ENCODE results near the gene ACTN1.

- no peak for TF ChIP-seq GATA2 (IDR thresholded peaks at IDR 0.05; ENCODE audit: low read depth, low read length)
- TF ChIP-seq GATA3 (IDR thresholded peaks at IDR 0.05; ENCODE audit: low read depth, low read length) = no peak
Observed at GRCh38 chr14:68918612-68919011, 60.5 kb downstream of the ACTN1 start.

Data from SH-SY5Y (cell line).